Measurements from ENCODE around the gene NEO1.

GRCh38 chr15:73321496-73322450, 269.5 kb downstream of the NEO1 start:
- TF ChIP-seq EZH2 (IDR thresholded peaks at IDR 0.05; ENCODE audit: insufficient read depth, poor library complexity, severe bottlenecking) = no peak
- no peak for TF ChIP-seq EZH2phosphoT487 (IDR thresholded peaks at IDR 0.05; ENCODE audit: insufficient read depth, low read depth)
